H54 (cell line): ENCODE measurements around the gene SLC9A3.
"Not testable (repeated sequence)": the region's sequence is repeated elsewhere in the genome, so short reads cannot be mapped to it uniquely, and the experiment has no call there.

Experiments
- DNase-seq: peaks from one replicate; pipeline ENCODE4 v3.0.0; 2011; ENCODE audit warnings: low spot score, mixed read lengths; ENCODE audit not compliant: insufficient read length
- FAIRE-seq: peaks from 3 replicates; lab custom pipeline; 2011; peaks lifted over from hg19 to GRCh38; lab: Jason Lieb, UNC
- POLR2A ChIP-seq: IDR thresholded peaks from 2 replicates; pipeline ENCODE4 v1.6.1; 2011; ENCODE audit warnings: low read depth, mild to moderate bottlenecking, low read length

Gene SLC9A3

DNA sequence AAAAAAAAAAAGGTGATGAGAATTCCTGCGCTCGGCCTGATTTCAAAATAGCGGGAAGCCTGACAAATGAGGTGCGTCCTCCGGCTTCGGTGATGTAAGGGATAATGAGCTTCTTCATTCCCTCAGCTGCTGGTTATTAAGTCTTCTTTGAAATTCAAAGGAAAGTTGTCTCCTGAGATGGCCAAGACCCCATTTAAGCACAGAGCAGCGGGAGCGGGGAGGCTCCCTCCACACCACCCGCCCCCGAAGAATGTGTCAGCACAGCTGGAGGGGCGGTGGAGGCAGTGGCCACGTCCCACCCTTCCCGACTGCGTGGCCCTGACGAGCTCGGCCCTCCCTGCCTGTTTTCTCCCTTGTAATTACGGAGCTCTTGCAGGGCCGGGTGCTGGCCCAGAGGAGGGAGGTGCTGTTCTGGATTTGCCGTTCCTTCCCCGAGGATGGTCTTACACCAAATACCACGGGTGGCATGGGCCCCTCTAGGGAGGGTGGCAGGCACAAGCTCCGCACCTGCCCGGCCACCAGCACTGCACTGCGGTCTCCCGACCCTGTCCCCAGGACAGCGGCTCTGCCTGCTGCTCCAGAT is 31.0 kb downstream of the SLC9A3 start:
- no peak for TF ChIP-seq POLR2A
- DNase-seq (no peak), FAIRE-seq (no peak)

DNA sequence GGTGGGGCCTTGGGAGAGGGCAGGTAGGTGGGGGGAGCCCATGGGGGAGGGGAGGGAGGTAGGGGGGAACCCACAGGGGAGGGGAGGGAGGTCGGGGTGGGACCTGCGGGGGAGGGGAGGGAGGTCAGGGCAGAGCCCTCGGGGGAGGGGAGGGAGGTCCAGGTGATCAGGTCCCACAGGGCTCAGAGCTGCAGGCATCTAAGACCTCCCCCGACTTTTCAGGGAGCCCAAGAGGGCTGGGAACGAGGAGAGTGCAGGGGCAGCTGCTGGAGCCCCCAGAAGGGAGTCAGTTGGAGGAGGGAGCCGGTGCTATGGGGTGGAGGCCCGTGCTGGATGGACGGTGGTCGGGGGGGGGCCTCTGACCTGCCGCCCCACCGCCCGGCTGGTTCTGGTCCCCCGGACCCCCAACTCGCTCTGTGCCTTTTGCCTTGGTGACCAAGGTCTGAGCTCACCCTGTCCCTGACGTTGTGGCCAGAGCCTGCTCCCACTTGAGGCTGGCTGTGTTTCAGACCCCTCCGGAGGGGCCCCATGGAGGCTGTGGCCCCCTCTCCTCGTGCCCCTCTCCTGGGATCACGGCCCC is 31.8 kb downstream of the SLC9A3 start:
- no peak for DNase-seq
- no peak for FAIRE-seq
- no peak for TF ChIP-seq POLR2A

DNA sequence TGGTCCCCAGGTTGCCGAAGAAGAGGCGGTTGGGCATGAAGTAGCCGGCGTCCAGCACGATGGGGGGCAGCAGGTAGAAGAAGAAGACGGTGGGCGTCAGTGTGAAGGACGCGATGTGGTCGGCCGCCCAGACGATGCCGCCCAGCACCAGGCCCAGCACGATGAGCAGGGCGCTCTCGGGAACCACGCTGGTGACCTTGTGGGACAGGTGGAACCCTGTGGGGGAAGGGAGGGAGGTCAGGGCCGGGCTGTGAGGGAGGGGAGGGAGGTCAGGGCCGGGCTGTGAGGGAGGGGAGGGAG is 32.4 kb downstream of the SLC9A3 start:
- DNase-seq = no peak
- no peak for TF ChIP-seq POLR2A
- no peak for FAIRE-seq

DNA sequence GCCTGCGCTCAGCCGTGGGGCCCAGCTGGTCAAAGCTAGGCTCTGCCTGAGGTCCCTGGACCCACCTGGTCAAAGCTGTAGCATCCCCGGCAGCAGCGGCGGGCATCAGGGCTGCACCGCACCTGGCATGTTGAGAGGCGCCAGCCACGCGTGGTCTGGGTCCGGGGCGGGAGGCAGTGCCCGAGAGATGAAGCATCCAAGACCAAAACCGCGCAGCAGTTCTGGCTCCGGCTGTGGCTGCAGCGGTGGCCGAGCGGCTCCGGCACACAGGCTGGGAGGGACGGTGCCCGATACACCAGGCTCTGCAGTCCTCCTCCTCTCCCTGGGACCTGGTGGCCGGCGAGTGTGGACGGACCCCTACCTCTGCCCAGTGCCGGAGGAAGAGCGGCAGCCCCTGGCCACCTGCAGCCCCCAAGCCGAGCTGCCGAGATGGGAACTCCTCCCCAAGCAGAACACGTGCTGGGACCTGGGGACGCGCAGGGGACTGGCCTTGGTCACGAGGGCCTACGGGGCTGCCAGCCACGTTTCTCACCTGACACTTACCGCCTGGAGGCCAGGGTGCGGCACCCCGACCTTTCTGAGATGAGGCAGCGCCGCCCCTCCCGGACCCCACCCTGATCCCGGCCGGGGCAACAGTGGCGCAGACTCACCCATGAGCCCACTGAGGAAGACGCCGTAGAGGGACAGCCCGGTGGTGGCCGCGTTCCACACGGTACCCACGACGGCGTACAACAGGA is 33.0 kb downstream of the SLC9A3 start:
- TF ChIP-seq POLR2A = no peak
- no peak for DNase-seq
- FAIRE-seq = no peak

DNA sequence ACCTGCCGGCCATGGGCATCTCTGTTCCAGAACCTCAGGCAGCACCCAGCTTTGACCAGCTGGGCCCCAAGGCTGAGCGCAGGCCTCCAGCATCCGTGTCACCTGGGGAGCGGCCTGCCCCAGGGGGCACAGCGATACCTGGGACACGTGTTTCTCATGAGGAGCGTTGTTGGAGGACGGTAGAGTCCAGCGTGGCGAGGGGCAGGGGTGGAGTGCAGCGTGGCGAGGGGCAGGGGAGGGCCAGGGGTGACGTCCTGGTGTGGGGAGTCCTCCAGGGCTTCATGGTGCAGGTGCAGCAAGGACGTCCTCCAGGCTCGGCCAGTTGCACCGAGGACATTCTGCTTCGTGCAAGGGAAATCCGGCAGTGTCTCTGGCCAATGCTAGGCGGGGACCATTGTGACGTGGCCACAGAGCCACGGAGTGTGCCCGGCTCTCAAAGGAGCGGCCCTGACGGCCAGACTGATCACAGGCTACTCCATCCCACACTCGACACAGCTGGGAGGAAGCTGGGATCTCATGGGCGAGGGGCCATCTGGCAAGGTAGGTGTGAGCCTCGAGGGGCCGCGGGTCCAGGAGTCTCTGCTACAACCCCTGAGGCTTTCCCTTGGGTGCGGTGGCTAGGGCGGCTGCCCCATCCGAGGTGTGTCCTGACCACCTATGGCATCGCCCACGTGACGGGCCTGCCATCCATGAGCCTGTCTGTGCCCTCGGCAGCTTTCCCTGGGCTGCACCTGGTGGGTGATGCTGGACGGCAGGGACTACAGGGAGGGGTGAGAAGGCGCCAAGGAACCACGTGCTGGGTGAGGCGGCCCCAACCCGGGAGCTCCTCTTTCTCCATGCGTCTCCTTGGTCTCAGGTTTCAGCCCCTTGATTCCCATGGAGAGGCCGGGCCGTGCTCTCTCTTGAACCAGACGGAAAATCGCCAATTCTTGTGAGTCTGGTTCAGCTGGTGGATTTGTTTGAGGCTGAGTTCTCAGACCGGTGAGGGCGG is 33.8 kb downstream of the SLC9A3 start:
- no peak for FAIRE-seq

DNA sequence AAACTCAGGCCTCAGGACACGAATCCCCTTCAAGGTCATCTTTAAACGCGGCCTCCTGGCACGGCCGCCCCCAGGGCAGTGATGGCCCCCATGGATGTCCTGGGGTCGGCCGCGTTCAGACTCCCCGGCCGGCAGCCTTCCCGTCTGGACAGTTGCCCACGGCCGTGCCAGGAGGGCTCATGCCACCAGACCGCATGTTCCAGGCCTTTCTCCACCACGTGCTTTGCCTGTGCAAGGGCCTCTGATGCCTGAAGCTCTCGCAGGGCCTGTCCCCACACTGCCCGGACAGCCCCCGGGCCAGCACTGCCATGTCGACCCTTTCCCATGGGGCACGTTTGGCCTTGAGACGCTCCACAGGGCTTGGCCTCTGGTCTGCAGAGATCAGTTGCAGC is 34.6 kb downstream of the SLC9A3 start:
- FAIRE-seq (no peak), DNase-seq (no peak)
- no peak for TF ChIP-seq POLR2A

More for the DNA sequence above, 33.8 kb downstream of the SLC9A3 start:
- no peak for TF ChIP-seq POLR2A
- DNase-seq = no peak

DNA sequence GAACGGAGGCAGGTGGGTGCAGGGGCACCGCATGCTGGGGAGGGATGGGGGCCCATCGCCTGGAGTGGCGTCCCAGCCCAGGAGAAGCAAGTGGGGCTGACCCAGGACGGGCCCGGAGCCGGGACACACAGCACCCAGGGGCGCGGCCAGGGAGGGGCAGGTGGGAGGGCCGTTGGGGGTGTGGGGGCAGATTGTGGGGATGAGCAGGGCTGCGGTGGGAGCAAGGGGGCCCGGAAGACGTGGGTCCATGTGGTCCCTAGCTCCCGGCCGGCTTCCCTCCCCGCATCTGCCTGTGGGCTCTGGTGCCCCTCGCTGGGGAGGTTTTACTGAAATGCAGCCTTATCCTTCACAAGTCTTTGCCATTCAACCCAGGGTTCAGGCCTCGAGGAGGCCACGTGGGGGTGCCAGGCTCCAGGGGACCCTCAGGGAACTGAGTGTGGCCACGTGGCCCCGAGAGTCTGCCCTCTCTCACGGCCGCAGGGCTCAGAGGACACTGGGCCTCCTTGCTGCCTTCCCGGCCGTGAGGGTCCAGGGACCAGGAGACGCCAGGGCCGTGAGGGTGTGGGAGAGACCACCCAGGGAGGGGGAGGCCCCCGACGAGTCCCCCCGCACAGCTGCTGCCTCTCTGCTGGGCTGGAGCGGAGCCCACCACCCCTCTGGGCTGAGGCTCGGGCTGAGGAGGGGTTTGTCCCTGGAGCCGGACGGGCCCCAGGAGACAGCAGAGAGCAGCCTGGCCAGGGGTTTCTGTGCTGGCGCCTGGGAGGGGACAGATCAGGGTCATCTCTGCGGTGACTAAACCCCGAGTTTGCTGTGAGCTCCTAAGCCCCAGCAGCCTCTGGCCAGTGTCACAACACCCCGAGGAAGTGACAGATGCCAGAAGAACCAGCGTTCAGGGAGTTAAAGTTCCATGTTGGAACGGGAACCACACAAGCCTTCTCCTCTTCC is 35.2 kb downstream of the SLC9A3 start:
- no peak for TF ChIP-seq POLR2A
- DNase-seq = no peak
- no peak for FAIRE-seq

DNA sequence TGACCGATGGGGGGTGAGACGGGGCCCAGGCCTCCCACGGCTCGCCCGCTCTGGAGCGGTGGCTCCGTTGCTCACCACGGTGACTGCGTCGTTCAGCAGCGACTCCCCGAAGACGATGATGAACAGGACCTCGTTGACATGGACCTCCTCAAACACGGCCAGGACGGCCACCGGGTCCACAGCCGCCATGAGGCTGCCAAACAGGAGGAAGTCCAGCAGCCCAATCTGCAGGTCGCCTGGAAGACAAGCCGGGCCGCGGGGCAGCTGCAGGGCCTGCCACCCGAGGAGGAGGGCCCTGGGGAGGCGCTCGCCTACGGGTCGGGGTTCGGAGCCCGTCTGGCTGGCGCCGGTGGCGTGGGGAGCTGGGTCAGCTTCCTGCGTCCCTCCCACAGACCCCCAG is 36.0 kb downstream of the SLC9A3 start:
- TF ChIP-seq POLR2A = no peak
- DNase-seq = no peak
- FAIRE-seq = no peak

DNA sequence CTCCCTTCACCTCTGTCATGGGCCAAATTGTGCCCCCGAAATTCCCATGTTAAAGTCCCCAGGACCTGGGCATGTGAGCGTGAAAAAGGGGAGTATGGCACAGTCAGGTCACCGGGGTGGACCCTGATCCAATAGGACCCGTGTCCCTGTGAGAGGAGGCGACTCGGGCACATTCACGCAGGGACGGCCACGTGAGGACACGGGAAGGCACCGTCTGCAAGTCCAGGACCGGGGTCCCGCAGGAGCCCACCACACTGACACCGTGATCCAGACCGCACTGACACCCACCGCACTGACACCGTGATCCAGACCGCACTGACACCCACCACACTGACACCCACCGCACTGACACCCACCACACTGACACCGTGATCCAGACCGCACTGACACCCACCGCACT is 37.7 kb downstream of the SLC9A3 start:
- not testable (repeated sequence) for DNase-seq, FAIRE-seq

DNA sequence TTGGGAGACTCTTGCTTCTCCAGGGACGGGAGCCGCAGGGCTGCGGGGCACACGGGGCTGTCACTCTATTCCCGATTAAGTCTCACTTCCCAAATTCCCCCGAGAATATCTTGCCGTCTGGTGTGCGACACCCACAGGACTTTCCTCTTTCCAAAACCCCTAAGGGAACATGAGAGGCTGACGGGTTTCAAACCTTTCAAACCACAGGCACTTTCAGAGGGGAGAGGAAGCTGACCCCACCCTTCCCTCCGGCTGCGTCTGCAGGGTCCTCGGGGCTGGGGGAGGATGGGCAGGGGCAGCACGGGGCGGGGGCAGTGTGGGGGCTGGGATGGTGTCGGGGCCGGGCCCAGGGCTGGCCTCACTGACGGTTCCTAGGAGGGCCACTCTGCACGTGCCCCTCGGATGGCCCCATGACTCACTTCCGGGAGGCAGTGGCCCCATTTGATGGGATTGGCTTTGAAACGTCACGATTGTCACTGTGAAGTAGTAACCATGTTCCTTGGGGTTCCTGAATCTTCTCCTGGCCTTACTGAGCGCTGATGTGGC is 38.2 kb downstream of the SLC9A3 start:
- DNase-seq (no peak), FAIRE-seq (no peak)
- no peak for TF ChIP-seq POLR2A

DNA sequence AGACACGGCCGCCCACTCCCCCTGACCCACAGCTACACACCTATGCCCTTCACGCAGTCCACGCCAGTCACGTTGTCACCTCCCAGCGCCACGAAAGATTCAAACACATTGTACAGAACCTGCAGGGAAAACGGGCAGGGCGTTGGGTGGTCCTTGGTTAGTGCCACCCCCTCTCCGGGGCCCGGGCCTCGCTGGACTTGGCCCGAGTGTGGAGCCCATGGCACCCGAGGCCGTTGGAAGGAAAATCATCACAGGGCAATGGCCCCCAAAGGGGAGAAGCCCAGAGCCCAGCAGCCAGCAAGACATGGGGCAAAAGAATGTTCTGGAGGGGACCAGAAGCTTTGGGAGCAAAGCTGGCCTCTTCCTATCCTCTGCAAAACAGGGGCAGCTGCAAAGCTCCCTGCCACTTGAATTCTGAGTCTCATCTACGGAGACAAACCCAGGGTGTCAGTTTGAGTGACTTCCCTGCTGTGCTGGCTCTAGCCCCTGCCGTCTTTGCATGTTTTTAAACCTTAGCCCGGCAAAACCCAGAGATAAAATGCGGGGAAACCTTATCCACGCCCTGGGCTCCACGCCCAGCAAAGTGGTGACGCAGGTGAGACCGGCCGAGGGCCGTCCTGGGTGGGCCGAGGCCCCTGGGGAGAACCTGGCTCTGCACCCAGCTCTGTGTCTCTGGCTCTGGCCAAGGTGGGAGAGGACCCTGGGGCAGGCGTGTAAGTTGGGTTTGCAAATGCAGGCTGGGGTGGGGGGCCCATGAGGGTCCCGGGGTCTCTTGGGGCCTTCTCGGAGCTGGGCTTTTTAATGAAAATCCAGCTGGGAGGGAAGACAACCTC is 38.9 kb downstream of the SLC9A3 start:
- DNase-seq (no peak), FAIRE-seq (no peak)
- TF ChIP-seq POLR2A = no peak

DNA sequence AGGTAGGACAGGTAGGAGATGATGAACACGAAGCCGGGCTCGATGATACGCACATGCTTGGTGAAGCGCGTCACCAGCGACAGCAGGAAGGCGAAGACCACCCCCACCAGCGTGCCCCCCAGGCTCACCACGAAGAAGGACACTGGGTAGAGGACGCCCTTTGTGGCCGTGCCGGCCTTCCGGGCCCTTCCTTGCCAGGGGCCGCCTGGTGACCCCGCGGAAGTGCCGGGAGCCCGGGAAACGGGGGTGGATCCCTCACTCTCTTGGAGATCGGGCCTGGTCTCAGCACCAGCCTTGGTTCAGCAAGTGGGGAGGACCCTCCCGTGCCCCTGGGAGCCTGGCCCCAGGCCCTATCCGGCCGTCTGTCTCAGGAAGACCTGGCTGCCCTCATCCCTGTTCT is 39.7 kb downstream of the SLC9A3 start:
- no peak for FAIRE-seq

More for the DNA sequence above, 39.7 kb downstream of the SLC9A3 start:
- TF ChIP-seq POLR2A = no peak
- no peak for DNase-seq
